ENCODE measurements around the gene ATP2A2.

GRCh38 chr12:110373425-110373824 lies 92.4 kb downstream of the ATP2A2 start:
- TF ChIP-seq CTCF (IDR thresholded peaks at IDR 0.05) (no peak), POLR2A (IDR thresholded peaks at IDR 0.05) (no peak)

Measured in right lobe of liver (tissue), 4 donors.